Measurements from ENCODE around the gene VPS13A. TPM values are rescaled to one million over a fixed set of nuclear protein-coding genes. Genes with fewer than 3 reads are reported as not detected.

VPS13A gene
- total and polyA plus RNA-seq, 10 of the 15 experiments (the other 5 are each of a cell fraction or from before 2014, with no cell fraction given) = 10.0 to 35.2 (median 21.1) TPM

DNA sequence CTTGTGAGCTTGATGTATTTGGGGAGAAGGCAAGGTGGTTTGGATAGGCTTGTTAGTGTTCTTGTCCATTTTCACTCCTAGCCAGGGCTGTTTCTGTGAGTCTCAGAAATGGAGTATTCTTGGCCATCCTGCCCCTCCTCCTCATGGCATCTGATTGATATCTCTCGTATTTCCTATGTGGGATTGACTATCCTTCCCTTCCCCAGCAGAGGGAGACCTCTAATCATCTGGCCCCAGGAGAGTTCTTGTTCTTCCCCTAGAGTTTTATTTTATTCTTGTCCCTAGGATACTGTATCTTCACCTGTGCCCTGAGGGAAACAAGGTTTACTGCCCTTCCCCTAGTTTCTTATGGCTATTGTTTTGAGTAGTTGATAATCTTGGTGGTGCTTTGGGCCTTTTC, 114.4 kb downstream of the VPS13A start (continued):
- TF ChIP-seq, protein P1, sequence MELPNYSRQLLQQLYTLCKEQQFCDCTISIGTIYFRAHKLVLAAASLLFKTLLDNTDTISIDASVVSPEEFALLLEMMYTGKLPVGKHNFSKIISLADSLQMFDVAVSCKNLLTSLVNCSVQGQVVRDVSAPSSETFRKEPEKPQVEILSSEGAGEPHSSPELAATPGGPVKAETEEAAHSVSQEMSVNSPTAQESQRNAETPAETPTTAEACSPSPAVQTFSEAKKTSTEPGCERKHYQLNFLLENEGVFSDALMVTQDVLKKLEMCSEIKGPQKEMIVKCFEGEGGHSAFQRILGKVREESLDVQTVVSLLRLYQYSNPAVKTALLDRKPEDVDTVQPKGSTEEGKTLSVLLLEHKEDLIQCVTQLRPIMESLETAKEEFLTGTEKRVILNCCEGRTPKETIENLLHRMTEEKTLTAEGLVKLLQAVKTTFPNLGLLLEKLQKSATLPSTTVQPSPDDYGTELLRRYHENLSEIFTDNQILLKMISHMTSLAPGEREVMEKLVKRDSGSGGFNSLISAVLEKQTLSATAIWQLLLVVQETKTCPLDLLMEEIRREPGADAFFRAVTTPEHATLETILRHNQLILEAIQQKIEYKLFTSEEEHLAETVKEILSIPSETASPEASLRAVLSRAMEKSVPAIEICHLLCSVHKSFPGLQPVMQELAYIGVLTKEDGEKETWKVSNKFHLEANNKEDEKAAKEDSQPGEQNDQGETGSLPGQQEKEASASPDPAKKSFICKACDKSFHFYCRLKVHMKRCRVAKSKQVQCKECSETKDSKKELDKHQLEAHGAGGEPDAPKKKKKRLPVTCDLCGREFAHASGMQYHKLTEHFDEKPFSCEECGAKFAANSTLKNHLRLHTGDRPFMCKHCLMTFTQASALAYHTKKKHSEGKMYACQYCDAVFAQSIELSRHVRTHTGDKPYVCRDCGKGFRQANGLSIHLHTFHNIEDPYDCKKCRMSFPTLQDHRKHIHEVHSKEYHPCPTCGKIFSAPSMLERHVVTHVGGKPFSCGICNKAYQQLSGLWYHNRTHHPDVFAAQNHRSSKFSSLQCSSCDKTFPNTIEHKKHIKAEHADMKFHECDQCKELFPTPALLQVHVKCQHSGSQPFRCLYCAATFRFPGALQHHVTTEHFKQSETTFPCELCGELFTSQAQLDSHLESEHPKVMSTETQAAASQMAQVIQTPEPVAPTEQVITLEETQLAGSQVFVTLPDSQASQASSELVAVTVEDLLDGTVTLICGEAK (IDR thresholded peaks at IDR 0.05; ENCODE audit: borderline replicate concordance) = no peak

DNA sequence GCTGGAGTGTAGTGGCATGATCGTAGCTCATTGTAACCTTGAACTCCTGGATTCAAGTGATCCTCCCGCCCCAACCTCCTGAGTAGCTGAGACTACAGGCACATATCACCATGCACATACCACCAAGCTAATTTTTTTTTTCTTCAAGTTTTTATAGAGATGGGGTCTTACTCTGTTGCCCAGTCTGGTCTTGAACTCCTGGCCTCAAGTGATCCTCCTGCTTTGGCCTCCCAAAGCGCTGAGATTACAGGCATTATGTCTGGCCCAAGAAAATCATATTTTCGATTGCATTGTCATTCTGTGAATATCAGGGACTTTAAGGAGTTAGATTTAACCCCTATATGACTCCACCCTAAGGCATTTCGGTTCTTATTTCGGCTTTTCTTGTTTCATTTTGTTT, 116.6 kb downstream of the VPS13A start:
- intact Hi-C loops (cut with micrococcal nuclease; ENCODE audit: unreplicated experiment) = no loop called here
- H3K9me3 ChIP-seq (replicated peaks; ENCODE audit: control insufficient read depth, insufficient read depth, low read length) = no peaks in the 10 kb centered on the region
- no peaks in the 10 kb centered on the region for H3K4me1 ChIP-seq (ENCODE audit: control insufficient read depth, insufficient read depth, low read length)
- H3K4me3 ChIP-seq = no peak overlapping the region
- FAIRE-seq (no peak), DNase-seq (ENCODE audit: low read depth, low spot score) (no peak), ATAC-seq (no peak)
- H3K36me3 ChIP-seq (ENCODE audit: control insufficient read depth in 2 of 2, insufficient read depth in 2 of 2, low read length in 1 of 2) = peaks cover 0 to 3% of the 10 kb centered on the region in 2 experiments; a peak in 2 of 4 replicates
- no peaks in the 10 kb centered on the region for H3K79me2 ChIP-seq (ENCODE audit: control insufficient read depth, insufficient read depth, low read length)
- 98% methylated on average over 6 of the region's 6 CpGs for whole genome bisulfite sequencing (ENCODE audit: insufficient coverage, insufficient replicate concordance, low lambda C conversion rate, missing lambda C conversion rate)
- H2AFZ ChIP-seq (ENCODE audit: control insufficient read depth, low read depth, low read length) = no peak overlapping the region
- H3K9ac ChIP-seq (ENCODE audit: control insufficient read depth, insufficient read depth, low read length) = no peak overlapping the region
- no TSS peak for BruUV-seq (replicated peaks)
- in situ Hi-C loops (cut with MboI) = no loop called here
- no peaks in the 10 kb centered on the region for H3K27me3 ChIP-seq (replicated peaks in 1 of 2; ENCODE audit: control insufficient read depth in 2 of 2, insufficient read depth in 2 of 2, low read length in 1 of 2)
- H4K20me1 ChIP-seq (ENCODE audit: control insufficient read depth, insufficient read depth) = no peaks in the 10 kb centered on the region
- H3K4me2 ChIP-seq (ENCODE audit: control insufficient read depth, insufficient read depth) = no peak overlapping the region
- ChIA-PET SMC1A (ENCODE audit: uncharacterized antibody, unreplicated experiment) (no interaction called here), POLR2A (no interaction called here), RAD21 (ENCODE audit: unreplicated experiment) (no interaction called here), CTCF (interaction anchor here (0.8 kb wide), 1 partner anchor 16 kb away, joined by 3 read pairs; no protein-coding TSS in a partner anchor)
- H3K27ac ChIP-seq (ENCODE audit: control insufficient read depth, insufficient read depth) = no peak overlapping the region
- TF ChIP-seq, protein P2, sequence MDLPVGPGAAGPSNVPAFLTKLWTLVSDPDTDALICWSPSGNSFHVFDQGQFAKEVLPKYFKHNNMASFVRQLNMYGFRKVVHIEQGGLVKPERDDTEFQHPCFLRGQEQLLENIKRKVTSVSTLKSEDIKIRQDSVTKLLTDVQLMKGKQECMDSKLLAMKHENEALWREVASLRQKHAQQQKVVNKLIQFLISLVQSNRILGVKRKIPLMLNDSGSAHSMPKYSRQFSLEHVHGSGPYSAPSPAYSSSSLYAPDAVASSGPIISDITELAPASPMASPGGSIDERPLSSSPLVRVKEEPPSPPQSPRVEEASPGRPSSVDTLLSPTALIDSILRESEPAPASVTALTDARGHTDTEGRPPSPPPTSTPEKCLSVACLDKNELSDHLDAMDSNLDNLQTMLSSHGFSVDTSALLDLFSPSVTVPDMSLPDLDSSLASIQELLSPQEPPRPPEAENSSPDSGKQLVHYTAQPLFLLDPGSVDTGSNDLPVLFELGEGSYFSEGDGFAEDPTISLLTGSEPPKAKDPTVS (IDR thresholded peaks at IDR 0.05; ENCODE audit: low read depth, low read length) = no peak
- TF ChIP-seq JUND (IDR thresholded peaks at IDR 0.05; ENCODE audit: low read depth, low read length) (no peak), EED (IDR thresholded peaks at IDR 0.05; ENCODE audit: low read depth) (no peak), MEF2B (IDR thresholded peaks at IDR 0.05; ENCODE audit: partially characterized antibody, poor library complexity, severe bottlenecking) (no peak), TCF7 (IDR thresholded peaks at IDR 0.05; ENCODE audit: borderline replicate concordance) (no peak), CHD2 (IDR thresholded peaks at IDR 0.05; ENCODE audit: borderline replicate concordance, low read depth, low read length) (no peak), RB1 (IDR thresholded peaks at IDR 0.05; ENCODE audit: borderline replicate concordance) (no peak), STAT1 (conservative IDR thresholded peaks at IDR 0.05) (no peak)
